Hematopoietic multipotent progenitor cell treated with erythropoietin and hydrocortisone succinate and interleukin-3 and kit ligand, for 15 days (in vitro differentiated cells): ENCODE data around the gene FCAMR.

Experiments used
- DNase-seq: peaks from one replicate; pipeline ENCODE4 v3.0.0-alpha.2; 2015; ENCODE audit warnings: low spot score

The FCAMR gene

GRCh38 chr1:206970446-206970845 lies at the start of gene FCAMR:
FCAMR (minus strand) TSS chr1:206970460; CDS start chr1:206970125, 335 bp downstream.
- DNase-seq, result no peak

- no peak for DNase-seq
Observed at GRCh38 chr1:207019661-207020060, 49.4 kb upstream of the FCAMR start.

- DNase-seq, result no peak
Observed at GRCh38 chr1:207019161-207019560, 48.9 kb upstream of the FCAMR start.

- DNase-seq, result no peak
Observed at GRCh38 chr1:207018707-207019106, 48.4 kb upstream of the FCAMR start.

- DNase-seq, result peak; percentile 46
Observed at GRCh38 chr1:207017615-207018559, 47.6 kb upstream of the FCAMR start.

- no peak for DNase-seq
Observed at GRCh38 chr1:207015791-207016190, 45.5 kb upstream of the FCAMR start.

GRCh38 chr1:207014728-207015127 lies 44.5 kb upstream of the FCAMR start:
- no peak for DNase-seq

GRCh38 chr1:207013321-207014085 lies 43.2 kb upstream of the FCAMR start:
- no peak for DNase-seq

- no peak for DNase-seq
Observed at GRCh38 chr1:207010726-207011125, 40.5 kb upstream of the FCAMR start.

GRCh38 chr1:207009945-207010344 lies 39.7 kb upstream of the FCAMR start:
- no peak for DNase-seq

GRCh38 chr1:207009182-207009850 lies 39.1 kb upstream of the FCAMR start:
- DNase-seq, result no peak

- DNase-seq, result no peak
Observed at GRCh38 chr1:207007352-207008033, 37.2 kb upstream of the FCAMR start.

GRCh38 chr1:207006914-207007313 lies 36.7 kb upstream of the FCAMR start:
- DNase-seq, result no peak

- no peak for DNase-seq
Observed at GRCh38 chr1:207006083-207006482, 35.8 kb upstream of the FCAMR start.

GRCh38 chr1:207004931-207005830 lies 34.9 kb upstream of the FCAMR start:
- DNase-seq, result peak; percentile 77

GRCh38 chr1:207003210-207003609 lies 33.0 kb upstream of the FCAMR start:
- no peak for DNase-seq

GRCh38 chr1:207002724-207003146 lies 32.5 kb upstream of the FCAMR start:
- DNase-seq, result no peak

- DNase-seq, result no peak
Observed at GRCh38 chr1:207001492-207002245, 31.4 kb upstream of the FCAMR start.

GRCh38 chr1:207000651-207001291 lies 30.5 kb upstream of the FCAMR start:
- DNase-seq, result no peak
